Spleen (tissue), 11 donors: ENCODE measurements around the gene ARID5A. TPM values are rescaled to one million over a fixed set of nuclear protein-coding genes. Genes with fewer than 3 reads are reported as not detected.

Source experiments
- DNase-seq: peaks from one replicate; pipeline ENCODE4 v3.0.0-alpha.2; 2020
- H3K27ac ChIP-seq, 8 donors: fragments of 200-600 bp; sonication (generic) in 7 of 8; 1 replicate in 4 of 8; 2 replicates in 4 of 8; pipeline versions ENCODE4 v1.5.0 to v1.8.0; 2016 to 2021; ENCODE audit warnings: inconsistent platforms in 4 of 8, mild to moderate bottlenecking in 4 of 8, moderate library complexity in 1 of 8
- H3K27me3 ChIP-seq, 7 donors: fragments of 200-600 bp; sonication (generic) in 6 of 7; replicated peaks in 1 of 7; 1 replicate in 4 of 7; 2 replicates in 3 of 7; pipeline versions ENCODE4 v1.5.0 to v1.8.0; 2016 to 2021; ENCODE audit warnings: inconsistent platforms in 3 of 7, mild to moderate bottlenecking in 1 of 7
- H3K36me3 ChIP-seq, 6 donors: fragments of 200-600 bp; sonication (generic) in 5 of 6; 1 replicate in 4 of 6; 2 replicates in 2 of 6; pipeline versions ENCODE4 v1.5.0 to v1.8.0; 2016 to 2021; ENCODE audit warnings: inconsistent platforms in 2 of 6
- H3K4me1 ChIP-seq, 6 donors: fragments of 200-600 bp; sonication (generic) in 5 of 6; 1 replicate in 3 of 6; 2 replicates in 3 of 6; pipeline versions ENCODE4 v1.5.0 to v1.8.0; 2016 to 2021; ENCODE audit warnings: inconsistent platforms in 3 of 6
- H3K4me3 ChIP-seq, 8 donors: fragments of 200-600 bp; sonication (generic) in 7 of 8; 1 replicate in 4 of 8; 2 replicates in 4 of 8; pipeline versions ENCODE4 v1.5.0 to v1.8.0; 2016 to 2021; ENCODE audit warnings: inconsistent platforms in 4 of 8, mild to moderate bottlenecking in 4 of 8, moderate library complexity in 2 of 8
- H3K9me3 ChIP-seq, 8 donors: fragments of 200-600 bp; sonication (generic) in 7 of 8; 1 replicate in 4 of 8; 2 replicates in 4 of 8; pipeline versions ENCODE4 v1.5.0 to v1.8.0; 2016 to 2021; ENCODE audit warnings: inconsistent platforms in 4 of 8
- CTCF ChIP-seq, 11 experiments: fragments of 200-600 bp in 7 of 11; fragments of 450-650 bp in 4 of 11; sonication (generic) in 4 of 11; IDR thresholded peaks in 8 of 11; conservative IDR thresholded peaks in 3 of 11; 1 replicate in 7 of 11; 2 replicates in 4 of 11; pipeline versions ENCODE4 v1.4.0 to v1.8.0; 2016 to 2021; ENCODE audit warnings: antibody characterized with exemption in 11 of 11, inconsistent platforms in 4 of 11, mild to moderate bottlenecking in 1 of 11
- POLR2A ChIP-seq, 3 donors: fragments of 450-650 bp; IDR thresholded peaks; one replicate each; pipeline ENCODE4 v1.5.1; 2017; ENCODE audit warnings: antibody characterized with exemption in 3 of 3, mild to moderate bottlenecking in 1 of 3
- POLR2AphosphoS5 ChIP-seq, 3 donors: sonication (generic); formaldehyde crosslinking; IDR thresholded peaks; one replicate each; pipeline ENCODE4 v1.5.1; 2017; ENCODE audit warnings: antibody characterized with exemption in 3 of 3
- WGBS, 5 donors: extraction: QIAGEN DNeasy Blood & Tissue Kit in 3 of 5; methylation state at CpG; one replicate each; pipeline versions ENCODE4 v1.1.5 to v1.1.7; 2013 to 2018; 5-methylcytosine and 5-hydroxymethylcytosine counted together
- intact Hi-C: fragments of 100-400 bp; cut with DNase I; formaldehyde crosslinking; loops from one replicate; pipeline ENCODE4 v1.15.0; 2023; ENCODE audit warnings: low total_unique reads
- polyA plus RNA-seq, 3 donors: library from polyadenylated mRNA; stranded (reverse); fragments of 200-250 nt; gene quantifications; one replicate each; pipeline ENCODE4 v1.2.1, GENCODE V29; 2013
- total RNA-seq, 7 donors: library from RNA; depleted of rRNA in 3 of 7; stranded (reverse); fragments of >200 nt in 3 of 7; fragmentation: NEBNext Ultra II Directional in 4 of 7; extraction: Animal tissue kit (Norgen Biotek cat#: 25700) in 4 of 7; gene quantifications; one replicate each; pipeline versions ENCODE4 v1.1.0 to v1.2.1, GENCODE V29; 2016 to 2021
- donor health status: healthy with polysubstance abuse.
- donor health status: DM: no; HTN: no; CAD: no; lungs with moderate emphysema.
- donor health status: DM: no; HTN: no; CAD: no.
- donor health status: Bipolar disorder and iron deficiency.
- donor health status: healthy.
- donor health status: DM: no; HTN: no; CAD: no.
- donor health status: DM: yes; HTN: yes; CAD: no.

Gene ARID5A
- total and polyA plus RNA-seq, 10 donors, result 30.8 to 121 (median 48.9) TPM

GRCh38 chr2:96549967-96550786 is 13.6 kb downstream of the ARID5A start:
- H3K27ac ChIP-seq, result no peak overlapping the region
- peaks cover 11 to 48% (median 29%) of the 10 kb centered on the region in 6 donors for H3K4me1 ChIP-seq
- peak; percentile 75 for DNase-seq
- WGBS, 5 donors, result 85 to 93% (median 91%) methylated on average over 18 to 61 of the region's 61 CpGs
- peak in 5 of 11 experiments; percentile 12 to 26 (median 22) for TF ChIP-seq CTCF (IDR thresholded peaks at IDR 0.05 in 8 of 11, conservative IDR thresholded peaks at IDR 0.05 in 3 of 11)
- TF ChIP-seq POLR2A (IDR thresholded peaks at IDR 0.05), result no peak
- peak; percentile 12 to 61 (median 17) for TF ChIP-seq POLR2AphosphoS5 (IDR thresholded peaks at IDR 0.05)
- no peak overlapping the region for H3K4me3 ChIP-seq
- H3K9me3 ChIP-seq, result no peaks in the 10 kb centered on the region
- intact Hi-C loops, result no loop called here
- H3K36me3 ChIP-seq, result peaks cover 0 to 85% (median 64%) of the 10 kb centered on the region in 6 donors
- no peaks in the 10 kb centered on the region for H3K27me3 ChIP-seq

GRCh38 chr2:96550787-96551604 is 14.4 kb downstream of the ARID5A start:
- TF ChIP-seq POLR2AphosphoS5 (IDR thresholded peaks at IDR 0.05), result no peak
- no peak for TF ChIP-seq CTCF (IDR thresholded peaks at IDR 0.05 in 8 of 11, conservative IDR thresholded peaks at IDR 0.05 in 3 of 11)
- TF ChIP-seq POLR2A (IDR thresholded peaks at IDR 0.05), result no peak
- no peaks in the 10 kb centered on the region for H3K27me3 ChIP-seq
- intact Hi-C loops, result no loop called here
- H3K9me3 ChIP-seq, result no peaks in the 10 kb centered on the region
- peaks cover 0 to 77% (median 61%) of the 10 kb centered on the region in 6 donors for H3K36me3 ChIP-seq
- no peak overlapping the region for H3K4me3 ChIP-seq
- peaks cover 11 to 40% (median 21%) of the 10 kb centered on the region in 6 donors for H3K4me1 ChIP-seq
- no peak for DNase-seq
- no peak overlapping the region for H3K27ac ChIP-seq
- WGBS, 5 donors, result 93 to 97% (median 94%) methylated on average over 7 to 14 of the region's 14 CpGs

- 91 to 95% (median 92%) methylated on average over 15 to 25 of the region's 25 CpGs for whole genome bisulfite sequencing, 5 donors
- H3K9me3 ChIP-seq, result no peaks in the 10 kb centered on the region
- H3K36me3 ChIP-seq, result peaks cover 0 to 69% (median 61%) of the 10 kb centered on the region in 6 donors
- DNase-seq, result peak; percentile 78
- no peaks in the 10 kb centered on the region for H3K27me3 ChIP-seq
- no peak overlapping the region for H3K27ac ChIP-seq
- H3K4me1 ChIP-seq, result peaks cover 11 to 32% (median 14%) of the 10 kb centered on the region in 6 donors
- intact Hi-C loops, result no loop called here
- no peak overlapping the region for H3K4me3 ChIP-seq
- TF ChIP-seq POLR2AphosphoS5 (IDR thresholded peaks at IDR 0.05) (peak; percentile 8 to 60 (median 14)), POLR2A (IDR thresholded peaks at IDR 0.05) (no peak)
Observed at GRCh38 chr2:96551605-96552314, 15.2 kb downstream of the ARID5A start.
